Fibroblast of skin of back (primary cell): Measurements from ENCODE around the gene RFT1.

ENCODE experiments used
- DNase-seq: peaks from one replicate; pipeline ENCODE4 v3.0.0-alpha.2; 2013

RFT1 gene

DNA sequence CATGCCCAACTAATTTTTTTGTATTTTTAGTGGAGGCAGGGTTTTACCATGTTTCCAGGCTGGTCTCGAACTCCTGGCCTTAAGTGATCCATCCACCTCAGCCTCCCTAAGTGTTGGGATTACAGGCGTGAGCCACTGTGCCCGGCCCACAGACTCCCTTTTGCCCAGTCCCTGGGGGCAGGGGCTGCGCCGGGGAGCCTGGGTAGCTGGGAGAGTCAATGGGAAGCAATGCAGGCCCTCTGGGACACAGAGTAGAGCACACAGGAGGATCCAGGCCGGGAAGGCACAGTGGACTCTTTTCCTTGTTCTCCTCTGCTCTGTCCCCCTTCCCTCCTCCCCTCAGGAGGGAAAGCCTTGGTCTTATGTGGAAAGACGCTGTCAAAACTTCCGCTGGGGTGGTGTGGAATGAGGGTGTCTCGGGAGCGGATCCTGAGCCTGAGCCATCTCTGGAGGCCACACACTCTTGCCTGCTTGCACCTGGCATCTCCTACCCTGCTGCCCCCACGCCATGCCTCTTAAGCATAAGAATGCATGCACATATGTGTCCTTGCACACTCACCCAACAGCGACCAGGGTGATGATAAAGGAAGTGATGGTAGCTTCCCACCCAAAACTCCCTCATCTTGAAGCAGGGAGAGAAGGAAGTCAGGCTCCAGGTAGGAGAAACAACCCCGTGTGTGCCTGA, 18.9 kb upstream of the RFT1 start:
- DNase-seq: no peak

DNA sequence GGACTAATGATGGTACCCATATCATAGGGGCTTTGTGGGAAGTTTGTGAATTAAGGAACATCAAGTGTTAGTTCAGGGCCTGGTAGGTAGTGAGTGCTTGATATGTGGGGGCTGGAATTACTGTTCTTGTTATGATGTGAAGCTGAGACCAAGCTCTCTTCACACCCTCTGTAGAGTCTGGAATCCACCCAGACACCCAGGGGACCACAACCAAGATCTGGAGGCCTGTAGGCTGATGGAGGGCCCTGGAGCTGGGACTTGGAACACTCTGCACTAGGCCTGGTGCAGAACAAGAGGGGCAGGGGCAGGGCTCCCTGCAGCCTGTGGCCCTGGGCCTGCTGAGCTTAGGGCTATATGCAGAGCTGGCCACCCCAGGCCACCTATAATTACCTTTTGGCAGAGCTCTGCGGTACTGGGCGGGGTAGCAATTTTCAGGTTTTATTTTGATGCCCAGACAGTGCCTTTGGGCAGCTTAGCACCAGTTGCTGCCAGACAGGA, 17.7 kb upstream of the RFT1 start:
- no peak for DNase-seq

GRCh38 chr3:53147151-53147902, 17.1 kb upstream of the RFT1 start:
- no peak for DNase-seq

DNA sequence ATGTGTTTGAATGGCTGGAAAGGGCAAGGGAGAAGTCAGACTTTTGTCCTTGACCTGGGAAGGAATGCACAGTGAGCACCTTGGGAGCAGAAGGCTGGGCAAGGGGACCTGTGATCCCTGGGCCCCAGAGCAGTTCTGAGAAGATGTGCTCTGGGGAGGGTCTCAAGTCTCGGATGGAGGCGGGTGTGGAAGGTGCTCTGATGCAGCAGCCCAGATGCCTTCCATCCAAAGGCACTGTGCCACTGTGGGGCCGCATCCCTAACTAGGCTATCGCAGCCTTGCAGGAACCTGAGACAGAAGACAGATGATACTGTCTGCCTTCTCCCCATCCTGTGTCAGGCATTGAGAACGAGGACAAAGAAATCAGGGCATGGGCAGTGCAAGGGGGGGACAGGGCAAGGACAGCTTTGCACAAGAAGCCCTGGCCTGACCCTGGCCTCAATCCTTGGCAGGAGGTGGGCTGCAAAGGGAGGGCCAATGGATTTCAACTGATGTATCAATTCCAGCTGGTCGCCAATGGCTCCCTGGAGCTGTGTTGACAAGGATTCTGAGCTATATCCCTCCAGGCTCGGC, 16.2 kb upstream of the RFT1 start:
- no peak for DNase-seq

DNA sequence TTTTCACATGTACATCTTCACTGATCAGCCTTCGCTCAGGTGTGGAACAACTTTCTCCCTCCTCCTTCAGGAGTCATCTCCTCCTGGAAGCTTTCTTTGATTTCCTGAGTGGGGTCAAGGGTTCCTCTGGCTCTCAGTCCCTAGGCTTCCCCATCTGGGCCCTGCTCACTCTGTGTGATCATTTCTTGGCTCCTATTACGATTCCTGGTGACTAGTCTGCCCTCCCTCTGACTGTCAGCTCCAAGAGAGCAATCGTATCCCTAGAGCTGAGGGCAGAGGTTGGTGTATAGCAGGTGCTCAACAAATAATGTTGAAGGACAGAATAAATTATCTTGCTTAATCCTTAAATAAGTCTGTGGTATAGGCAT, 15.5 kb upstream of the RFT1 start:
- no peak for DNase-seq

DNA sequence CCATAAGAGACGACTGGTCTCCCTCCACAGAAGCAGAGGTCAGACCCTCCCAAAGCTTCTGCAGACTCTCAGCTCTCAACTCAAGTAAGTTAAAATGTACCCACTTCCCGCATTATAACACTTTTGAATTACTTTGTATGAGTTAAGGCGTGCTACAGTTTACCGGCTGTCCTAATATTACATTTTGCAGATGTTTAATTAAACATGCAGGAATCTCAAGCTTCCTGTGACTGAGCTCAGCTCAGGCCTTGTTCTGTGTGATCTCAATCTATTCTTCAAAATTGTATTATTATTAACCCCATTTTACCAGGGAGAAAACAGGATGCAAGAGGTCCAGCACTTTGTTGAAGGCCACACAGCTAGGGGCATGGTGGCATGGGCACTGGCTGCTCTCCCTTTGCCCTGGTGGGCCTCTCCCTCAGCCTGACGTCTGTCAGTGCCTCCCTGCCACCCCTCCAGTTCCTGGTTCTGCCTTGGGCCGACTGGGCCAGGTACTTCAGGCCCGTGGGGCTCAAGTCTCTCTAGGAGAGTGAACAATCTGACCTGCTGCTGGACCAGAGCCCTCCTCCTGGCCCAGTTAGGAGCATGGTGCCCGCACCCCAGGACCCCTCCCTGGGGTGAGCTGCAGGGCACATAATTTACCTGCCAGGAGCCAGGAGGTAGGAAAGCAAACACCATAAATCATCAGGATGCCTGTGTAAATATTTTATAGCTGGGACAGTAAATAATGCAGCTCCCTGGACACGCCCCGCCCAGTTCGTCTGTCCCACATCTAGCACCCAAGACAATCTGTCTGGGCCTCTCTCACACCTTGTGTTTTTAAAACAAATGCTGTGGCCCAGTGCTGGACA, 14.9 kb upstream of the RFT1 start:
- DNase-seq: no peak

DNA sequence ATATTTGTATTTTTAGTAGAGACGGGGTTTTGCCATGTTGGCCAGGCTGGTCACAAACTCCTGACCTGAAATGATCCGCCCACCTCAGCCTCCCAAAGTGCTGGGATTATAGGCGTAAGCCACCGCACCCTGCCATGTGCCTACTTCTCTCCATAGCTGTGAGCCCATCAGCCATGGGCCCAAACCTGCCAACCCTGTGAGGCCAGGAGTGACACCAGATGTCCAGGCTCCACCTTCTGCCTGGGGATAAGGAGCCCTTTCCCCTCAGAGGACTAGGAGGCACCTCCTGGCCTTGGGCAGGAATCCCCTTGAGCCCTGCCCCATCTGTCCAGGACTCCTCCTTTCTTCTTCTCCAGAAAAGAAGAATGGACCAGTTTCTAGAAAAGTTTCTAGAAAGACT, 14.2 kb upstream of the RFT1 start:
- DNase-seq: no peak

- DNase-seq: no peak
Observed at GRCh38 chr3:53142986-53143385, 12.8 kb upstream of the RFT1 start.

DNA sequence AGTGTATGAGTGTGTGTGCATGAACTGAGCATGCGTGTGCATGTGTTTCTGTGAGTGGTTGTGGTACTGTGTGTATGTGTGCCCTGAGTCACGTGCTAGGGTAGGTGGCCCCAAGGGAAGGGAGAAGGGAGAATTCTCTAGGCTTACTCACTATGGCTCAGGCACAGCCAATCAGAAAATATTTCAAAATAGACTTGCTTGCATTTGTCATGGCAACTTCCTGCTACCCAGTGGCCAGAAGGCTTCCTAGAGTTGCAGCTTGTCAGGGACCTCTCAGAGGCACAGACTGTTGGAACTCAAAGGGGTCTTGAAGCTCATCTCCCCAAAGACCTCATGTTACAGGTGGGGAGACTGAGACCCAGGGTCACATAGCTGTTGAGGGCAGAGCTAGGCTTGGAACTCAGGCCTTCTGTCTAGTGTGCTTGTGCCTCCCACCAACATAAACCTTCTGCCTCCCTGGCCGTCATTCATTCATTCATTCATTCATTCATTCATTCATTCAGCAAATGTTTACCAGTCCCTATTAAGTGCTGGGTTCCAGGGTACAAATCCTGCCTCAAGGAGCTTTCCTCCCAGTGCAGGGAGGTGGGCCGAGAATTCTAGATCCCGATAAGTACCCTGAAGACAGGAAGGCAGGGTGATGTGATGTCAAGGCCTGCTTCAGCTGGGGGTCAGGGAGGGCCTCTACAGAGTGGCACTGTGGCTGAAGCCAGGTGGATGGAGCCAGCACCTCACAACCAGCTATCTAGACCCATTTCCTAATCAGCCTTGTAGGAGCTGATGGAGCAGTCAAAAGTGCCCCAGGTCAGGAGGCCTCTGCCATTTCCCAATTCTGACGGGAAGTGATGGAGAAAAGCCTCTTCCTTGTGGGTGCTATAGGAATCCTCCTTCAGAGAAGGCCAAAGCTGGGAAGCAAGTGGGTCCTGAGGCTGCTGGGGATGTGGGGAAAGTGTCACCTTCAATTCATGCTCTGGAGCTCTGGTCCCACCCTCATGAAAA, 10.9 kb upstream of the RFT1 start:
- DNase-seq: peak; percentile 84

GRCh38 chr3:53139906-53140846, 9.9 kb upstream of the RFT1 start:
- peak; percentile 33 for DNase-seq

GRCh38 chr3:53137835-53138446, 7.7 kb upstream of the RFT1 start:
- DNase-seq: peak; percentile 33

- no peak for DNase-seq
Observed at GRCh38 chr3:53137221-53137620, 7.0 kb upstream of the RFT1 start.

DNA sequence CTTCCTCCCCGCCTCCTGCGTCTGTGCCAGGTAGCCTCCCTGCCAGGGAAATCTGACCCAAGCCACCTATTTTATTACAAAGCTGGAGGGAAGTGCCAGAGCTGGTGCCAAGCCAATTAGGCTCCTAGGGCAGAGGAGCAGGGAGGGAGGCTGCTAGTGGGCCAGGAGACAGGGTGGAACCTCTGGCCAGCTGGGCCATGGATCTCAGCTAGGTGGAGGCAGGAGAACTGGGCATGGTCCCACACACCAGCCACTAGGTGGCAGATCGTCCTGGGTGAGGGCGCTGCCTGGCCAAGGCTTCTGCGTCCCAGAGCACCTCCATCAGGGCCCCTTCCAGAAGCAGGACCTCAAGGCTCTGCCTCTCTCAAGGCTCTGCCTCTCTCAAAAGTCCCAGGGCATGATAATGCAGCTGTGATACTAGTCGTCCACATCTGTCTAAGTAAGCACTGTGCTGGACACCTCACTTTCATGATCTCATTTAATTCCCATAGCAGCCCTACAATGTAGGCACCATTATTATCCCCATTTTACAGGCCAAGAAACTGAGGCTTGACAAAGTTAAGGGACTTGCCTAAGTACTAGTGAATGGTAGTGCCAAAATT, 4.5 kb upstream of the RFT1 start:
- DNase-seq: peak; percentile 65

DNA sequence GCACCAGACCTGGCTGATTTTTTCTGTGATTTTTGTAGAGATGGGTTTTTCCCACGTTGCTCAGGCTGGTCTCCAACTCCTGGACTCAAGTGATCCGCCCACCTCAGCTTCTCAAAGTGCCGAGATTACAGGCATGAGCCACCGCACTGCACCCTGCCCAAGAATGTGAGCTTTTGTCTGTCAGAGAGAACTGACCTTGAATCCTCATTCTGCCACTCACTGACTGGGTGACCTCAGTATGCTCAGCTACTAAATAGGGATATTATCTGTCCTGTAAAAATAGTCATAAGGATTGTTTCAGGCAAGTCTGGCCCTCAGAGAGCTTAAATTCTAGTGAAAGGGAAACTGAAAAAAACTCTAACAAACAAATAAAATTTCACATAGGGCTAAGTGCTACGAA, 2.1 kb upstream of the RFT1 start:
- no peak for DNase-seq

- no peak for DNase-seq
Observed at GRCh38 chr3:53131096-53131495, 861 bp upstream of the RFT1 start.

DNA sequence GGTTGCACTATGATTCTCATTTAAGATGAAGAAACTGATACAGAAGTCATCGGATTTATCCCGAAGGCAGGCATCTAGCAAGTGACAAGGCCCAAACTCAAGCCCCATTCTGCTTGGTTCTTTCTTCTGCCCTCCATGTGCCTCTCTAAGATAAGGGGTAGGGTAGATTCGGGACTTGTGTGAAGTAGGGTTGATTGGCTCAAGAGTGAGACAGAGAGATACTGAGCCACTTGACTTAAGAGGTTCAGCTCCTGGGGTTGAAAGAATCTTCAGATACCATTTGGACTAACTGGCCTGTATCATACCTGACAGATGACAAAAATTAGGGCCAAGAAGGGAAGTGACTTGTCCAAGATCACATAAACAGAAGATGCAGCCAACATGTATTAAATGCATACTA, 891 bp downstream of the RFT1 start:
- no peak for DNase-seq

GRCh38 chr3:53126601-53127000, 3.6 kb downstream of the RFT1 start:
- DNase-seq: no peak

GRCh38 chr3:53123953-53124352, 6.3 kb downstream of the RFT1 start:
- DNase-seq: no peak

DNA sequence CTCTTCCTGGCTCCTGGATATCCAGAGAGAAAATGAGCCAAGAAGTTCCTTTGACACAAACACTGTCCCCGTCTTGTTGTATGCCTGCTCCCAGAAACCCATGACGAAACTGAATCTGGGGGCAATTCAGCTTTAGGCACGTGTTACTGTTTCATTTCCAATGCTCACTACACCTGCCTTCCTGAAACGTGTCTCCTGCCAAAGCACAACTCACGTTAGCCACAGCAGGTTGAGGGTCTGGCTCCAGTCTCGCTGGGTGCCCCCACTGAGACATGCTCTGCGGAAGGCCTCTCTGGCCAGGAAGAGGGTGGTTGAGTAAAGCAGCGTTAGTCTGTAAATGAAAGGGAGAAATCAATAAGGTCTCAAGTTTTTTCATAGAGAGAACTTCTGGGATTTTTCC, 6.7 kb downstream of the RFT1 start:
- no peak for DNase-seq

- no peak for DNase-seq
Observed at GRCh38 chr3:53122933-53123305, 7.3 kb downstream of the RFT1 start.
